HepG2 (cell line): ENCODE results near the gene VEGFA. TPM values are rescaled to one million over a fixed set of nuclear protein-coding genes. Genes with fewer than 3 reads are reported as not detected.
A peak's percentile ranks its signal among the peaks of the same experiment; 100 is the strongest.

Experiments
- ARID4A ChIP-seq: sonication (generic); formaldehyde crosslinking; IDR thresholded peaks from 2 replicates; pipeline ENCODE4 v1.5.0; 2020; ENCODE audit warnings: mild to moderate bottlenecking, missing genetic modification reagents, borderline replicate concordance
- IKZF4 ChIP-seq: sonication (generic); formaldehyde crosslinking; IDR thresholded peaks from 2 replicates; pipeline ENCODE4 v1.5.1; 2020; ENCODE audit warnings: borderline replicate concordance, mild to moderate bottlenecking, low read depth, missing genetic modification reagents; ENCODE audit errors: not compliant biosample characterization
- PHF5A ChIP-seq: IDR thresholded peaks from one replicate; pipeline ENCODE4 v1.6.1; 2018; ENCODE audit warnings: low read depth, missing genetic modification reagents; ENCODE audit not compliant: unreplicated experiment
- TRIM24 ChIP-seq: sonication (generic); formaldehyde crosslinking; IDR thresholded peaks from 2 replicates; pipeline ENCODE4 v1.8.0; 2022; ENCODE audit warnings: mild to moderate bottlenecking, missing genetic modification reagents
- ZFX ChIP-seq: sonication (generic); formaldehyde crosslinking; IDR thresholded peaks from 2 replicates; pipeline ENCODE4 v1.4.0; 2020; ENCODE audit warnings: mild to moderate bottlenecking, low read depth, missing genetic modification reagents, moderate library complexity
- ZNF3 ChIP-seq: IDR thresholded peaks from 2 replicates; pipeline ENCODE4 v1.7.0; 2017; ENCODE audit warnings: inconsistent platforms
- ZNF747 ChIP-seq: sonication (generic); formaldehyde crosslinking; IDR thresholded peaks from 2 replicates; pipeline ENCODE4 v1.8.1; 2023; ENCODE audit warnings: missing genetic modification reagents, mild to moderate bottlenecking, borderline replicate concordance
- ZSCAN31 ChIP-seq: sonication (generic); formaldehyde crosslinking; IDR thresholded peaks from 2 replicates; pipeline ENCODE4 v1.5.0; 2020; ENCODE audit warnings: low read depth, mild to moderate bottlenecking, missing genetic modification reagents
- polyA plus RNA-seq, 8 experiments: library from polyadenylated mRNA; depleted of rRNA in 3 of 8; stranded (reverse) in 7 of 8; unstranded in 1 of 8; fragments of >200 nt; fragmentation: Illumina TruSeq in 4 of 8; extraction: Trizol in 4 of 8; gene quantifications; 2 replicates each; pipeline versions ENCODE4 v1.2.1 to v1.2.3, GENCODE V29; 2011 to 2016; ENCODE audit warnings: low read depth in 4 of 8, missing spikeins in 1 of 8, mixed read lengths in 1 of 8; ENCODE audit not compliant: insufficient read depth in 1 of 8
- total RNA-seq, 5 experiments: library from RNA; depleted of rRNA; stranded (reverse); fragments of >200 nt; fragmentation: Illumina TruSeq; extraction: Trizol; gene quantifications; 2 replicates each; pipeline ENCODE4 v1.2.3, GENCODE V29; 2016; ENCODE audit warnings: low read depth in 1 of 5

VEGFA gene
- total and polyA plus RNA-seq, 2 of the 13 experiments (the other 11 are each of a cell fraction or from before 2014, with no cell fraction given), result 68.1 to 629 TPM

- TF ChIP-seq ZNF747 (no peak), PHF5A (CRISPR knock-in tag) (no peak), ZNF3 (CRISPR knock-in tag) (peak; percentile 91), ZFX (CRISPR knock-in tag) (peak; percentile 28; the same call in 1 of the 2 replicates), ARID4A (CRISPR knock-in tag) (0 out of 2 replicates have a peak, but pooled peaks have one; percentile 10), TRIM24 (CRISPR knock-in tag) (0 out of 2 replicates have a peak, but pooled peaks have one; percentile 29), IKZF4 (CRISPR knock-in tag) (no peak), ZSCAN31 (CRISPR knock-in tag) (no peak)
Observed at GRCh38 chr6:43800746-43801494, 30.9 kb downstream of the VEGFA start (continued).
